Activated naive CD8-positive, alpha-beta T cell treated with anti-CD3 and anti-CD28 coated beads for 36 hours (primary cell): Measurements from ENCODE around the gene LGALS3. TPM values are rescaled to one million over a fixed set of nuclear protein-coding genes. Genes with fewer than 3 reads are reported as not detected.

Experiments
- DNase-seq: peaks from one replicate; pipeline ENCODE4 v3.0.0; 2021
- H3K27ac Mint-ChIP-seq: one replicate; pipeline ENCODE4 v1.8.0; 2022; ENCODE audit warnings: mild to moderate bottlenecking, moderate library complexity, mixed read lengths
- H3K27me3 Mint-ChIP-seq: one replicate; pipeline ENCODE4 v1.8.0; 2022; ENCODE audit warnings: mild to moderate bottlenecking, mixed read lengths
- H3K36me3 Mint-ChIP-seq: one replicate; pipeline ENCODE4 v1.8.0; 2021; ENCODE audit warnings: mild to moderate bottlenecking, mixed read lengths
- H3K4me1 Mint-ChIP-seq: one replicate; pipeline ENCODE4 v1.8.0; 2021; ENCODE audit warnings: mixed read lengths
- H3K4me3 Mint-ChIP-seq: one replicate; pipeline ENCODE4 v1.8.0; 2022; ENCODE audit warnings: mild to moderate bottlenecking, moderate library complexity, mixed read lengths
- H3K9me3 Mint-ChIP-seq: one replicate; pipeline ENCODE4 v1.8.0; 2022; ENCODE audit warnings: mixed read lengths
- total RNA-seq, 2 experiments: library from RNA; stranded (reverse); gene quantifications; one replicate each; pipeline ENCODE4 v1.2.3, GENCODE V29; 2021

Gene LGALS3
- total RNA-seq, 2 experiments from 2014 or later: 2.8 to 3.1 TPM

GRCh38 chr14:55103971-55104954 lies 24.8 kb upstream of the LGALS3 start:
- peaks cover 37% of the 10 kb centered on the region for H3K4me1 Mint-ChIP-seq
- no peak overlapping the region for H3K4me3 Mint-ChIP-seq
- DNase-seq: no peak
- peak overlapping the region; percentile 98 for H3K27ac Mint-ChIP-seq
- peaks cover 8% of the 10 kb centered on the region for H3K36me3 Mint-ChIP-seq
- H3K9me3 Mint-ChIP-seq: peaks cover 9% of the 10 kb centered on the region
- H3K27me3 Mint-ChIP-seq: no peaks in the 10 kb centered on the region

- Mint-ChIP-seq H3K9me3 (peaks cover 9% of the 10 kb centered on the region), H3K4me3 (no peak overlapping the region), H3K27me3 (no peaks in the 10 kb centered on the region), H3K36me3 (peaks cover 8% of the 10 kb centered on the region), H3K4me1 (peaks cover 35% of the 10 kb centered on the region), H3K27ac (no peak overlapping the region)
- DNase-seq: no peak
Observed at GRCh38 chr14:55105991-55106390, 23.1 kb upstream of the LGALS3 start.

GRCh38 chr14:55107766-55108554 lies 21.1 kb upstream of the LGALS3 start:
- peak; percentile 24 for DNase-seq
- H3K27me3 Mint-ChIP-seq: no peaks in the 10 kb centered on the region
- peaks cover 25% of the 10 kb centered on the region for H3K4me1 Mint-ChIP-seq
- peak overlapping the region; percentile 10 for H3K27ac Mint-ChIP-seq
- H3K4me3 Mint-ChIP-seq: no peak overlapping the region
- peaks cover 9% of the 10 kb centered on the region for H3K9me3 Mint-ChIP-seq
- peaks cover 8% of the 10 kb centered on the region for H3K36me3 Mint-ChIP-seq

- peaks cover 10% of the 10 kb centered on the region for H3K4me1 Mint-ChIP-seq
- H3K27ac Mint-ChIP-seq: no peak overlapping the region
- DNase-seq: no peak
- H3K27me3 Mint-ChIP-seq: no peaks in the 10 kb centered on the region
- H3K4me3 Mint-ChIP-seq: no peak overlapping the region
- peaks cover 4% of the 10 kb centered on the region for H3K36me3 Mint-ChIP-seq
- peaks cover 1% of the 10 kb centered on the region for H3K9me3 Mint-ChIP-seq
Observed at GRCh38 chr14:55109836-55110235, 19.2 kb upstream of the LGALS3 start.

GRCh38 chr14:55111122-55111708 lies 17.8 kb upstream of the LGALS3 start:
- DNase-seq: no peak
- H3K27ac Mint-ChIP-seq: no peak overlapping the region
- peaks cover 10% of the 10 kb centered on the region for H3K4me1 Mint-ChIP-seq
- H3K9me3 Mint-ChIP-seq: no peaks in the 10 kb centered on the region
- H3K27me3 Mint-ChIP-seq: no peaks in the 10 kb centered on the region
- H3K4me3 Mint-ChIP-seq: no peak overlapping the region
- H3K36me3 Mint-ChIP-seq: no peaks in the 10 kb centered on the region

GRCh38 chr14:55114720-55115119 lies 14.3 kb upstream of the LGALS3 start:
- no peak for DNase-seq
- Mint-ChIP-seq H3K36me3 (no peaks in the 10 kb centered on the region), H3K27me3 (no peaks in the 10 kb centered on the region), H3K4me3 (no peak overlapping the region), H3K27ac (no peak overlapping the region), H3K9me3 (no peaks in the 10 kb centered on the region), H3K4me1 (peaks cover 3% of the 10 kb centered on the region)

- no peaks in the 10 kb centered on the region for H3K27me3 Mint-ChIP-seq
- no peak for DNase-seq
- no peaks in the 10 kb centered on the region for H3K9me3 Mint-ChIP-seq
- H3K36me3 Mint-ChIP-seq: no peaks in the 10 kb centered on the region
- H3K4me1 Mint-ChIP-seq: peaks cover 3% of the 10 kb centered on the region
- no peak overlapping the region for H3K4me3 Mint-ChIP-seq
- no peak overlapping the region for H3K27ac Mint-ChIP-seq
Observed at GRCh38 chr14:55115460-55115859, 13.6 kb upstream of the LGALS3 start.

- Mint-ChIP-seq H3K27me3 (no peaks in the 10 kb centered on the region), H3K4me1 (peaks cover 3% of the 10 kb centered on the region), H3K27ac (no peak overlapping the region), H3K36me3 (no peaks in the 10 kb centered on the region), H3K4me3 (no peak overlapping the region), H3K9me3 (no peaks in the 10 kb centered on the region)
- no peak for DNase-seq
Observed at GRCh38 chr14:55115861-55116245, 13.2 kb upstream of the LGALS3 start.

- H3K27ac Mint-ChIP-seq: no peak overlapping the region
- no peak for DNase-seq
- no peaks in the 10 kb centered on the region for H3K36me3 Mint-ChIP-seq
- peaks cover 3% of the 10 kb centered on the region for H3K4me1 Mint-ChIP-seq
- no peaks in the 10 kb centered on the region for H3K27me3 Mint-ChIP-seq
- H3K4me3 Mint-ChIP-seq: no peak overlapping the region
- H3K9me3 Mint-ChIP-seq: no peaks in the 10 kb centered on the region
Observed at GRCh38 chr14:55116246-55117030, 12.6 kb upstream of the LGALS3 start.

- DNase-seq: no peak
- H3K4me1 Mint-ChIP-seq: peaks cover 3% of the 10 kb centered on the region
Observed at GRCh38 chr14:55117803-55118441, 11.1 kb upstream of the LGALS3 start.

GRCh38 chr14:55118761-55119160 lies 10.3 kb upstream of the LGALS3 start:
- H3K4me3 Mint-ChIP-seq: no peak overlapping the region
- H3K27me3 Mint-ChIP-seq: no peaks in the 10 kb centered on the region
- peaks cover 3% of the 10 kb centered on the region for H3K4me1 Mint-ChIP-seq
- no peak for DNase-seq
- no peak overlapping the region for H3K27ac Mint-ChIP-seq
- no peaks in the 10 kb centered on the region for H3K36me3 Mint-ChIP-seq
- H3K9me3 Mint-ChIP-seq: no peaks in the 10 kb centered on the region

More at GRCh38 chr14:55117803-55118441, 11.1 kb upstream of the LGALS3 start:
- Mint-ChIP-seq H3K4me3 (no peak overlapping the region), H3K27ac (no peak overlapping the region), H3K36me3 (no peaks in the 10 kb centered on the region), H3K9me3 (no peaks in the 10 kb centered on the region), H3K27me3 (no peaks in the 10 kb centered on the region)

GRCh38 chr14:55120571-55121495 lies 8.2 kb upstream of the LGALS3 start:
- no peak overlapping the region for H3K4me3 Mint-ChIP-seq
- H3K36me3 Mint-ChIP-seq: no peaks in the 10 kb centered on the region
- H3K4me1 Mint-ChIP-seq: peaks cover 7% of the 10 kb centered on the region
- no peak for DNase-seq
- no peaks in the 10 kb centered on the region for H3K9me3 Mint-ChIP-seq
- no peaks in the 10 kb centered on the region for H3K27me3 Mint-ChIP-seq
- no peak overlapping the region for H3K27ac Mint-ChIP-seq

- peaks cover 7% of the 10 kb centered on the region for H3K4me1 Mint-ChIP-seq
Observed at GRCh38 chr14:55121628-55122439, 7.2 kb upstream of the LGALS3 start.

More at GRCh38 chr14:55121628-55122439, 7.2 kb upstream of the LGALS3 start:
- no peak for DNase-seq
- H3K9me3 Mint-ChIP-seq: no peaks in the 10 kb centered on the region
- H3K4me3 Mint-ChIP-seq: no peak overlapping the region
- H3K36me3 Mint-ChIP-seq: no peaks in the 10 kb centered on the region
- peaks cover 1% of the 10 kb centered on the region for H3K27me3 Mint-ChIP-seq
- no peak overlapping the region for H3K27ac Mint-ChIP-seq
